Ascending aorta (tissue), 2 donors: ENCODE data around the gene EFCAB13. TPM values are rescaled to one million over a fixed set of nuclear protein-coding genes. Genes with fewer than 3 reads are reported as not detected.

Source experiments
- DNase-seq, 2 donors: peaks; one replicate each; pipeline ENCODE4 v3.0.0-alpha.2; 2019; ENCODE audit warnings: low spot score in 2 of 2
- H3K27ac ChIP-seq, 2 donors: fragments of 200-600 bp; sonication (generic); one replicate each; pipeline ENCODE4 v1.5.1; 2016 to 2017; ENCODE audit warnings: mild to moderate bottlenecking in 1 of 2
- H3K27me3 ChIP-seq: fragments of 200-600 bp; sonication (generic); one replicate; pipeline ENCODE4 v1.5.1; 2017
- H3K36me3 ChIP-seq, 2 donors: fragments of 200-600 bp; sonication (generic); one replicate each; pipeline ENCODE4 v1.5.1; 2016
- H3K4me1 ChIP-seq, 2 donors: fragments of 200-600 bp; sonication (generic); one replicate each; pipeline ENCODE4 v1.5.1; 2016 to 2017; ENCODE audit warnings: mild to moderate bottlenecking in 1 of 2
- H3K4me3 ChIP-seq, 2 donors: fragments of 200-600 bp; sonication (generic); one replicate each; pipeline ENCODE4 v1.5.1; 2016 to 2017; ENCODE audit warnings: mild to moderate bottlenecking in 1 of 2
- H3K9me3 ChIP-seq, 2 donors: fragments of 200-600 bp; sonication (generic); one replicate each; pipeline ENCODE4 v1.5.1; 2016
- intact Hi-C: fragments of 100-400 bp; cut with DNase I; formaldehyde crosslinking; loops from one replicate; pipeline ENCODE4 v1.15.1; 2023
- total RNA-seq: library from RNA; depleted of rRNA; stranded (reverse); fragments of >200 nt; gene quantifications from one replicate; pipeline ENCODE4 v1.1.0, GENCODE V29; 2016
- TF ChIP-seq, protein P1 (sequence below), 3 experiments: fragments of 200-600 bp in 2 of 3; fragments of 450-650 bp in 1 of 3; sonication (generic) in 2 of 3; IDR thresholded peaks; one replicate each; pipeline ENCODE4 v1.5.1; 2016 to 2019; ENCODE audit warnings: antibody characterized with exemption in 3 of 3, mild to moderate bottlenecking in 1 of 3, moderate library complexity in 1 of 3

EFCAB13 gene
- total RNA-seq, 1 donor from 2014 or later = 1.2 TPM

DNA sequence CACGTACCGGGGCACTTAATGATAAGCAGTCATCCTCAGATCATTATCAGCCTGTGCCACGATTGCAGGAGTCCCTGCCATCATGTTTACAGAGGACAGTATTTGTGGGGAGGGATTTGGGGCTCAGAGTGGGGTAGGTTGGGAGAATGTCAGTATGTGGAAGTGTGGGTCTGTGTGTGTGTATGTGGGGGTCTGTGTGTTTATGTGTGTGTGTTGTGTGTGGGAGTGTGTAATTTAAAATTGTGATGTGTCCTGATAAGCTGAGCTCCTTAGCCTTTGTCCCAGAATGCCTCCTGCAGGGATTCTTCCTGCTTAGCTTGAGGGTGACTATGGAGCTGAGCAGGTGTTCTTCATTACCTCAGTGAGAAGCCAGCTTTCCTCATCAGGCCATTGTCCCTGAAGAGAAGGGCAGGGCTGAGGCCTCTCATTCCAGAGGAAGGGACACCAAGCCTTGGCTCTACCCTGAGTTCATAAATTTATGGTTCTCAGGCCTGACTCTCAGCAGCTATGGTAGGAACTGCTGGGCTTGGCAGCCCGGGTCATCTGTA, 13.5 kb upstream of the EFCAB13 start:
- Histone ChIP-seq H3K27ac (peak overlapping the region; percentile 80 to 81), H3K4me3 (no peak overlapping the region)
- DNase-seq = peak in 1 of 2 donors; percentile 24

DNA sequence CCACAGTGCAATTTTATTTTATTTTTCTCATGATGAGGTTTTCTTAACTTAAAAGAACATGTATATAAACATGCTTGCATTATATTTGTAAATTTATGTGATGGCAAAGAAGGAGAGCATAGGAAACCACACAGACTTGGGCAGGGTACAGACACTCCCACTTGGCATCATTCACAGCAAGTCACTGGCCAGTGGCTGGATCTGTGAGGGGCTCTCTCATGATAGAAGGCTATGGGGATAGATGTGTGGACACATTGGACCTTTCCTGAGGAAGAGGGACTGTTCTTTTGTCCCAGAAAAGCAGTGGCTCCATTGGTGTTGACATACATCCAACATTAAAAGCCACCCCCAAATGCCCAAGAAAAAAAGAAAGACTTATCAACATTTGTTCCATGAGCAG, 12.3 kb upstream of the EFCAB13 start:
- intact Hi-C loops = no loop called here
- Histone ChIP-seq H3K4me1 (peaks cover 13 to 28% of the 10 kb centered on the region in 2 donors), H3K9me3 (no peaks in the 10 kb centered on the region), H3K36me3 (peaks cover 28 to 58% of the 10 kb centered on the region in 2 donors), H3K4me3 (no peak overlapping the region), H3K27ac (peak overlapping the region; percentile 80 to 81), H3K27me3 (no peaks in the 10 kb centered on the region)
- TF ChIP-seq, protein P1, sequence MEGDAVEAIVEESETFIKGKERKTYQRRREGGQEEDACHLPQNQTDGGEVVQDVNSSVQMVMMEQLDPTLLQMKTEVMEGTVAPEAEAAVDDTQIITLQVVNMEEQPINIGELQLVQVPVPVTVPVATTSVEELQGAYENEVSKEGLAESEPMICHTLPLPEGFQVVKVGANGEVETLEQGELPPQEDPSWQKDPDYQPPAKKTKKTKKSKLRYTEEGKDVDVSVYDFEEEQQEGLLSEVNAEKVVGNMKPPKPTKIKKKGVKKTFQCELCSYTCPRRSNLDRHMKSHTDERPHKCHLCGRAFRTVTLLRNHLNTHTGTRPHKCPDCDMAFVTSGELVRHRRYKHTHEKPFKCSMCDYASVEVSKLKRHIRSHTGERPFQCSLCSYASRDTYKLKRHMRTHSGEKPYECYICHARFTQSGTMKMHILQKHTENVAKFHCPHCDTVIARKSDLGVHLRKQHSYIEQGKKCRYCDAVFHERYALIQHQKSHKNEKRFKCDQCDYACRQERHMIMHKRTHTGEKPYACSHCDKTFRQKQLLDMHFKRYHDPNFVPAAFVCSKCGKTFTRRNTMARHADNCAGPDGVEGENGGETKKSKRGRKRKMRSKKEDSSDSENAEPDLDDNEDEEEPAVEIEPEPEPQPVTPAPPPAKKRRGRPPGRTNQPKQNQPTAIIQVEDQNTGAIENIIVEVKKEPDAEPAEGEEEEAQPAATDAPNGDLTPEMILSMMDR (IDR thresholded peaks at IDR 0.05) = no peak
- DNase-seq = no peak

More for the DNA sequence above, 13.5 kb upstream of the EFCAB13 start:
- Histone ChIP-seq H3K36me3 (peaks cover 32 to 58% of the 10 kb centered on the region in 2 donors), H3K9me3 (no peaks in the 10 kb centered on the region), H3K4me1 (peaks cover 6 to 27% of the 10 kb centered on the region in 2 donors), H3K27me3 (no peaks in the 10 kb centered on the region)
- TF ChIP-seq, protein P1 (IDR thresholded peaks at IDR 0.05) = no peak
- intact Hi-C loops = no loop called here

DNA sequence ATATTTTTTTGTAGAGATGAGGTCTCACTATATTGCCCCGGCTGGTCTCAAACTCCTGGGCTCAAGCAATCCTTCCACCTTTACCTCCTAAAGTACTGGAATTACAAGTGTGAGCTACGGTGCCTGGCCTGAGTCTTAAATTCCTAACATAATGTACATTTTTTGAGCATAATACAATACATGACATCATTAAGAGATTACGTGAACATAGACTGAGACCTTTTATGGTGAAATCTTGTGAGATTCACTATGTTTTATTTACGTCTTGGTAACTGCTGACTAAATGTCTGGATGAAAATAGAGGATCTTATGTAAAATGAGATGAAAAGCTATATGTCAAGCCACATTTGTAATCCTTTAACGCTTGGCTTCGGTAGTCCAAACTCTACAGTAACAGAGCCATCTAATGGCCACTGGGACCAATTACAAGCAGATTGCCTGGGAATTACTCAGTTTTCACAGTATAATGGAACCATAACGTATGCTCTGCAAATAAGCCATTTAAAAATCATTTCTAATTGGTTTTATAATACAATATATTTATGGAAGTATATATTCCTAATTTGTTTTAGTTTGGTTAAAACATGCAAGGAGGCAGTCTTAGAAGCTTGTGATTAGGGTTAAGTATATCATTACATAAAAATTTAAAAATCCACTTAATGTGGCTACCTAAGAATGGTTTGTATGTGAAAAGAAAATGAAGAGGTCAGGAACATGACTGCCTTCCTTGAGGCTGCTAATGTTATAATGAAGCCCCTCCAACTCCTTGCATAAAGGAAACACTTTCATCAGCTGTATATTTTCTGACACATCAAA, 8.1 kb upstream of the EFCAB13 start:
- no peaks in the 10 kb centered on the region for H3K27me3 ChIP-seq
- no peak for DNase-seq
- peaks cover under 1 to 19% of the 10 kb centered on the region in 2 donors for H3K36me3 ChIP-seq
- H3K9me3 ChIP-seq = peaks cover 0 to 2% of the 10 kb centered on the region in 2 donors
- intact Hi-C loops = loop anchor here (1.0 to 5.0 kb wide), 3 partner anchors 37 to 163 kb away; no protein-coding TSS in a partner anchor
- TF ChIP-seq, protein P1 (IDR thresholded peaks at IDR 0.05) = peak; percentile 77 to 83 (median 79)
- peaks cover 19 to 40% of the 10 kb centered on the region in 2 donors for H3K4me1 ChIP-seq
- H3K27ac ChIP-seq = peak overlapping the region; percentile 80 to 81
- no peak overlapping the region for H3K4me3 ChIP-seq

DNA sequence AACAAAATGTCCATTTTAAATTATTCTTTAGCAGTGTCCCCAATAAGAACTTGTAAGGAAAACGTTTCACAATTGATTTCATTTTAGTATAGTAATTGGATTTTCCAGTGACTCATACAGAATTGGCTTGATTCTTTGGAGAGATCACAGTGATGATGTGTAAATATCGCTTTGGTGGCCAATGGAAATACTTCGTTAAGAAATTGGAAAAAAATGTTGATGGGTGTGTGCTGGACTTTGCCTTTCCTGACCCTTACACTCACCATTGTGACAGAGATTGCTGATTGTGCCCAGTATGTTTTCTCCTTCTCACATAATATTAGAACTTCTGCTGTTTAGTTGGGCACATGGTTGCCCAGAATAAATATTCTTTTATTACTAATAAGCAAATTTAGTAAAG, 7.4 kb upstream of the EFCAB13 start:
- Histone ChIP-seq H3K27me3 (no peaks in the 10 kb centered on the region), H3K4me3 (no peak overlapping the region), H3K36me3 (peaks cover 0 to 12% of the 10 kb centered on the region in 2 donors), H3K9me3 (peaks cover 0 to 8% of the 10 kb centered on the region in 2 donors), H3K4me1 (peaks cover 19 to 40% of the 10 kb centered on the region in 2 donors), H3K27ac (peak overlapping the region; percentile 80 to 81)
- no peak for DNase-seq
- TF ChIP-seq, protein P1 (IDR thresholded peaks at IDR 0.05) = no peak
- intact Hi-C loops = loop anchor here (5.0 kb wide), 1 partner anchor 164 kb away; no protein-coding TSS in a partner anchor

DNA sequence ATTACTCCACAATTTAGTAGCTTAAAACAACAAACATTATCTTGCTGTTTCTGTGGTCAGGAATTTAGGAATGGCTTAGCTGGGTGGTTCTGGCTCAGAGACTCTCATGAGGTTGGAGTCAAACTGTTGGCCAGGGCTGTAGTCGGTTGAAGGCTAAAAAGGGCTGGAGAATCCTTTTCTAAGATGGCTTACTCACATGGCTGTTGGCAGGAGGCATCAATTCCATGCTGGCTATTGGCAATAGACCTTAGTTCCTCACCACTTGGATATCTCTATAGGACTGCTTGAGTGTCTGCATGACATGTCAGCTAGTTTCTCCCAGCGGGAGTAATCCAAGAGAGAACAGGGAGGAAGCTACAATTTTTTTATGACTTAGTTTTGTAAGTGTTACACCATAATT, 6.6 kb upstream of the EFCAB13 start:
- peak overlapping the region; percentile 80 to 81 for H3K27ac ChIP-seq
- H3K36me3 ChIP-seq = peaks cover 0 to 4% of the 10 kb centered on the region in 2 donors
- no peak for DNase-seq
- peaks cover 19 to 40% of the 10 kb centered on the region in 2 donors for H3K4me1 ChIP-seq
- TF ChIP-seq, protein P1 (IDR thresholded peaks at IDR 0.05) = no peak
- peaks cover 0 to 8% of the 10 kb centered on the region in 2 donors for H3K9me3 ChIP-seq
- H3K27me3 ChIP-seq = no peaks in the 10 kb centered on the region
- intact Hi-C loops = loop anchor here (5.0 kb wide), 1 partner anchor 165 kb away; no protein-coding TSS in a partner anchor
- no peak overlapping the region for H3K4me3 ChIP-seq
